NCI-H2196 treated with DMSO at 0.1 percent for 48 hours (cell line): Measurements from ENCODE around the gene KLC4.

Experiments
- DNase-seq: peaks from one replicate; lab custom pipeline; 2025; ENCODE audit not compliant: unreplicated experiment; lab: John Stamatoyannopoulos, UW

Gene KLC4

GRCh38 chr6:43059168-43060033 lies at the start of gene KLC4, which contains the start of gene MRPL2:
KLC4 (plus strand) TSS chr6:43059631; CDS start chr6:43061336, 1,705 bp downstream.
MRPL2 (minus strand) TSS chr6:43059434; CDS start chr6:43059381, 53 bp downstream.
- peak; percentile 97 for DNase-seq

GRCh38 chr6:43011207-43011606 lies 48.2 kb upstream of the KLC4 start:
- DNase-seq: no peak

GRCh38 chr6:43012364-43012763 lies 47.1 kb upstream of the KLC4 start:
- no peak for DNase-seq

- DNase-seq: no peak
These were observed 46.2 kb upstream of the KLC4 start for GRCh38 chr6:43013097-43013842.

GRCh38 chr6:43013843-43014433 lies 45.5 kb upstream of the KLC4 start, which contains the start of the genes KLHDC3 and MEA1:
KLHDC3 (plus strand) TSS chr6:43014249; CDS start chr6:43017193, 2,944 bp downstream.
MEA1 (minus strand) TSS chr6:43013946; CDS start chr6:43013813, 133 bp downstream.
- peak; percentile 99 for DNase-seq

- DNase-seq: no peak
These were observed 45.0 kb upstream of the KLC4 start for GRCh38 chr6:43014434-43014909.

GRCh38 chr6:43016176-43016942 lies 43.1 kb upstream of the KLC4 start:
- DNase-seq: no peak

GRCh38 chr6:43016943-43017334 lies 42.5 kb upstream of the KLC4 start:
- no peak for DNase-seq

- no peak for DNase-seq
These were observed 40.3 kb upstream of the KLC4 start for GRCh38 chr6:43019152-43019551.

- DNase-seq: no peak
These were observed 39.3 kb upstream of the KLC4 start for GRCh38 chr6:43020052-43020705.

GRCh38 chr6:43020847-43021246 lies 38.6 kb upstream of the KLC4 start:
- DNase-seq: no peak

- peak; percentile 66 for DNase-seq
These were observed 38.0 kb upstream of the KLC4 start, which contains the start of gene RRP36 for GRCh38 chr6:43021270-43022047. RRP36 (plus strand) TSS chr6:43021623; CDS start chr6:43021655, 32 bp downstream.

- DNase-seq: no peak
These were observed 35.0 kb upstream of the KLC4 start for GRCh38 chr6:43024436-43024835.

- DNase-seq: no peak
These were observed 33.1 kb upstream of the KLC4 start for GRCh38 chr6:43026365-43026764.

GRCh38 chr6:43029120-43029519 lies 30.3 kb upstream of the KLC4 start:
- DNase-seq: no peak

- DNase-seq: no peak
These were observed 27.1 kb upstream of the KLC4 start for GRCh38 chr6:43032326-43032725.

GRCh38 chr6:43033496-43034189 lies 25.8 kb upstream of the KLC4 start:
- no peak for DNase-seq

- DNase-seq: no peak
These were observed 25.3 kb upstream of the KLC4 start for GRCh38 chr6:43034190-43034525.
